ENCODE measurements around the gene ELOB. TPM values are rescaled to one million over a fixed set of nuclear protein-coding genes. Genes with fewer than 3 reads are reported as not detected.

Gene ELOB
- total RNA-seq, 1 donor: 195 TPM

GRCh38 chr16:2809149-2809760, 32.2 kb upstream of the ELOB start:
- Histone ChIP-seq H3K27ac (ENCODE audit: low read depth, low read length) (no peak overlapping the region), H3K4me3 (ENCODE audit: insufficient read depth, low read length) (no peak overlapping the region), H2AFZ (ENCODE audit: low read length) (no peak overlapping the region), H4K20me1 (ENCODE audit: insufficient read depth, low read length) (no peaks in the 10 kb centered on the region), H3K27me3 (ENCODE audit: insufficient read depth, low read length) (peaks cover 29% of the 10 kb centered on the region), H3K79me2 (ENCODE audit: insufficient read depth, low read length) (no peaks in the 10 kb centered on the region), H3K4me1 (ENCODE audit: insufficient read depth, low read length) (no peaks in the 10 kb centered on the region), H3K36me3 (ENCODE audit: insufficient read depth, low read length) (no peaks in the 10 kb centered on the region), H3K4me2 (ENCODE audit: insufficient read depth, low read length) (no peak overlapping the region), H3K9me3 (ENCODE audit: low read depth, low read length) (peaks cover 2% of the 10 kb centered on the region)
- no peak for TF ChIP-seq CTCF (IDR thresholded peaks at IDR 0.05; ENCODE audit: extremely low read depth, low read depth, low read length)
- DNase-seq (ENCODE audit: insufficient read length, low spot score, missing footprints): peak; percentile 17

DNA sequence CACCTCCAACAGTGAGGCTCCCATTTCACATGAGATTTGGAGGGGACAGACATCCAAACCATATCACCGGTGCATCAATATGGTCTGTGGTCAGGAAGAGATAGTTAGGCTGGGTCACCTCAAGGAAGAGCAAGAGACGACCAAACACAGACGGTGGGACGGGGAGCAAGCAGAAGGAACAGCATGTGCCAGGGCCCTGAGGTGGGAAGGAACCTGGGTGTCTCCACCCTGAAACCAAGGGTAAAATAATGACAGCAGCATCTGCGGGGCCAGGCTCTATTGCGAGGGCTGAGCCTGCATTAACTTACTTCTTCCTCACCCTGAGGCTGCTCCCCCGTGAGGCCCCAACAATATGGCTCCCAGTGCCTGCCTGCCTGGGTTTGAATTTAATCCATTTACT, 31.1 kb upstream of the ELOB start:
- H3K4me3 ChIP-seq (ENCODE audit: insufficient read depth, low read length): no peak overlapping the region
- peaks cover 6% of the 10 kb centered on the region for H3K9me3 ChIP-seq (ENCODE audit: low read depth, low read length)
- DNase-seq (ENCODE audit: insufficient read length, low spot score, missing footprints): no peak
- H3K36me3 ChIP-seq (ENCODE audit: insufficient read depth, low read length): no peaks in the 10 kb centered on the region
- TF ChIP-seq CTCF (IDR thresholded peaks at IDR 0.05; ENCODE audit: extremely low read depth, low read depth, low read length): no peak
- no peaks in the 10 kb centered on the region for H3K4me1 ChIP-seq (ENCODE audit: insufficient read depth, low read length)
- H3K27ac ChIP-seq (ENCODE audit: low read depth, low read length): no peak overlapping the region
- H4K20me1 ChIP-seq (ENCODE audit: insufficient read depth, low read length): no peaks in the 10 kb centered on the region
- H3K79me2 ChIP-seq (ENCODE audit: insufficient read depth, low read length): no peaks in the 10 kb centered on the region
- no peak overlapping the region for H3K4me2 ChIP-seq (ENCODE audit: insufficient read depth, low read length)
- no peak overlapping the region for H2AFZ ChIP-seq (ENCODE audit: low read length)
- H3K27me3 ChIP-seq (ENCODE audit: insufficient read depth, low read length): peaks cover 29% of the 10 kb centered on the region

DNA sequence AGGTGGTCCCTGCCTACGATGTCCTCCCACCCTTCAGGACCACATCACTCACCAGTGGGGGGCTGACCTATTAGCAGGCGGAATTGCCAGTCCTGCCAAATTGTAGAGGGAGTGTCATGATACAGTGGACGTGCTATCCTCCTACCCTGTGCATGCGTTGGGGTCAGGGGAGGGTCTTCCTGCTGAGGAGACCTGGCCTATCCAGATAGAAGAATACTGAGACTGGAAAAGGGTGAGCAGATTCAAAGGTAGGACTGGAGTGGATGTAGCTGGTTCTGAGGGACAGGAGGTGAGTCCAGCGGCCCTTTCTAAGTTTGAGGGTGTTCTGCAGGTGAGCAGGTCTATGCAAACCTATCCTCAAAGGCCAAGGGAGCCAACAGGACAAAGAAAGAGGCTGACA, 29.2 kb upstream of the ELOB start:
- peak; percentile 69 for DNase-seq (ENCODE audit: insufficient read length, low spot score, missing footprints)
- H3K4me1 ChIP-seq (ENCODE audit: insufficient read depth, low read length): no peaks in the 10 kb centered on the region
- no peaks in the 10 kb centered on the region for H3K36me3 ChIP-seq (ENCODE audit: insufficient read depth, low read length)
- no peaks in the 10 kb centered on the region for H4K20me1 ChIP-seq (ENCODE audit: insufficient read depth, low read length)
- peaks cover 6% of the 10 kb centered on the region for H3K9me3 ChIP-seq (ENCODE audit: low read depth, low read length)
- H2AFZ ChIP-seq (ENCODE audit: low read length): no peak overlapping the region
- no peak overlapping the region for H3K4me2 ChIP-seq (ENCODE audit: insufficient read depth, low read length)
- no peak overlapping the region for H3K4me3 ChIP-seq (ENCODE audit: insufficient read depth, low read length)
- no peaks in the 10 kb centered on the region for H3K79me2 ChIP-seq (ENCODE audit: insufficient read depth, low read length)
- no peak overlapping the region for H3K27ac ChIP-seq (ENCODE audit: low read depth, low read length)
- TF ChIP-seq CTCF (IDR thresholded peaks at IDR 0.05; ENCODE audit: extremely low read depth, low read depth, low read length): no peak
- H3K27me3 ChIP-seq (ENCODE audit: insufficient read depth, low read length): peaks cover 21% of the 10 kb centered on the region

- TF ChIP-seq CTCF (IDR thresholded peaks at IDR 0.05; ENCODE audit: extremely low read depth, low read depth, low read length): no peak
- Histone ChIP-seq H3K79me2 (ENCODE audit: insufficient read depth, low read length) (no peaks in the 10 kb centered on the region), H3K36me3 (ENCODE audit: insufficient read depth, low read length) (no peaks in the 10 kb centered on the region), H3K27ac (ENCODE audit: low read depth, low read length) (no peak overlapping the region), H4K20me1 (ENCODE audit: insufficient read depth, low read length) (no peaks in the 10 kb centered on the region), H2AFZ (ENCODE audit: low read length) (no peak overlapping the region), H3K4me1 (ENCODE audit: insufficient read depth, low read length) (no peaks in the 10 kb centered on the region), H3K9me3 (ENCODE audit: low read depth, low read length) (peaks cover 6% of the 10 kb centered on the region), H3K4me3 (ENCODE audit: insufficient read depth, low read length) (no peak overlapping the region), H3K4me2 (ENCODE audit: insufficient read depth, low read length) (no peak overlapping the region), H3K27me3 (ENCODE audit: insufficient read depth, low read length) (peaks cover 13% of the 10 kb centered on the region)
- peak; percentile 22 for DNase-seq (ENCODE audit: insufficient read length, low spot score, missing footprints)
Observed at GRCh38 chr16:2804728-2805127, 27.6 kb upstream of the ELOB start.

Data from osteoblast (primary cell).